Inflammatory macrophage treated with lipopolysaccharide for 4 hours (primary cell): ENCODE measurements around the gene MOK.
A peak's percentile ranks its signal among the peaks of the same experiment; 100 is the strongest.
"Not testable (repeated sequence)": the region's sequence is repeated elsewhere in the genome, so short reads cannot be mapped to it uniquely, and the experiment has no call there.

Experiments used
- DNase-seq: peaks from one replicate; pipeline ENCODE4 v3.0.0-alpha.2; 2020

MOK gene

GRCh38 chr14:102304611-102305506, at the start of gene MOK:
MOK (minus strand) TSS chr14:102305164; CDS start chr14:102304968, 196 bp downstream.
- peak; percentile 94 for DNase-seq

- no peak for DNase-seq
Observed at GRCh38 chr14:102353126-102353619, 48.2 kb upstream of the MOK start.

DNA sequence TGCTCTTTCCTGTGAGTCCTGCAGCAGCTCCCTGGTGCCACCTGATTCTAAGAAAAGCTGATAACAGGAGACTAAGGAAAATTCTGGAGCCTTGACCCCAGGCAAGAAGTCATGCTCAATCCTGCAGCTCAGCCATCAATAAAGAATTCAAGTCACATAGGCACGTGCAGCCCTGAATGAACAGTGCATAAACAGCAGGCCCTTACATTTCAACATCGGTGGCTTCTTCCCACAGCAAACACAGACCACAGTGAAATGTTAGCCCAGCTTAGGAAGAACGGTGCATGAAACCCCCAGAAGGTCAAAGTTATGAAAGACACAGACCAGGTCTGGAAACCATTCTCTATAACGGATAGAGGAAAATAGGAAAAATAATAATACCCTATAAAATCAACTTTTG, 47.2 kb upstream of the MOK start:
- DNase-seq = no peak

- DNase-seq = peak; percentile 37
Observed at GRCh38 chr14:102351593-102351992, 46.6 kb upstream of the MOK start.

DNA sequence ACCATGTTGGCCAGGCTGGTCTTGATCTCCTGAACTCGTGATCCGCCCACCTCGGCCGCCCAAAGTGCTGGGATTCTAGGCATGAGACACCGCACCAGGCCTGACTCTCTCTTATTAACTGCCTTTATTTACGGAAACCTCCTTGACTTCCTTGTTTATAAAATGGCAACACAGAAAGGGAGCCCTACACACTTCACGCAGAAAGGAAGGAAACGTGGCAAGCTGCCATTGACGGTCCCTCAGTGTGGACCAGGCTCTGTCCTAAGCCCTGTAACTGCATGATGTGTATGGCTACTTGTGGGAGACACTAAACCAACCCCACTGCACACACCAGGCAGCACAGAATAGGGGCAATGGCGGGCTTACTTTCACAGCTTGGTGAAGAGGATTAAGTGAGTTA, 46.1 kb upstream of the MOK start:
- no peak for DNase-seq

DNA sequence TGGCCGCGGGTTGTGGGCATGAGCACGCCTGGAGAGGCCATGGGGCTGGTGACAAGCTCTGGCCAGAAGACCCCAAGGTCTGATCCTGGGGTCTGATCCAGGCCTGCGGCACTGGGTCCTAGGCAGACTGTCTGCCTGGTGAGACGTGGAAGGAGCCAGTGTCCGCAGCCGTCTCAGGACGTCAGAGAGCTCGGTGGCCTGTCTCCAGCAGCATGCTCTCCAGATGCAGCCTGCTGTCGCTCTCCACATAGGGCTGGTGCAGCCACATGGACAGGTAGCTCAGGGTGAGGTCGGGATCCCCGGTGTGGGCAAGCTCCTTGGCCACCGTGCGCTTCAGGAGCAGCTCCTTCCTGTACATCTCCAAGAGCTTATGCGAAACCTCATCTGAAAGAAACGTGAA, 43.4 kb upstream of the MOK start:
- DNase-seq = no peak

- DNase-seq = no peak
Observed at GRCh38 chr14:102346645-102347044, 41.7 kb upstream of the MOK start.

DNA sequence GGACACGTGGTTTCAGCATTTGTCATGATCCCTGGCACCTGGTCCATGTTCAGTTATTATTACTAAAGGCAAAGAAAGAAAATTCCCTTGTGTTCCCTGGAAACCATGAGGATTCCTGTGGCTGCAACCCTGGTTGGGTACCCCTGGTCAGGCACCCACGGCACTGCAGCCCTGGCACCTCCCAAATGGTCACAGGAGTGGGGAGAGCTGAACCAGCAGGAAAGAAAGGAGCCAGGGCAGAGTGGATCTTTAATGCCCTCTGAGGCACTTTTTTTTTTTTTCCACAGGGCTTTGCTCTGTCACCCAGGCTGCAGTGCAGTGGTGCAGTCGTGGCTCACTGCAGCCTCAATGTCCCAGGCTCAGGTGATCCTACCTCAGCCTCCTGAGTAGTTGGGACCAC, 40.3 kb upstream of the MOK start:
- no peak for DNase-seq

DNA sequence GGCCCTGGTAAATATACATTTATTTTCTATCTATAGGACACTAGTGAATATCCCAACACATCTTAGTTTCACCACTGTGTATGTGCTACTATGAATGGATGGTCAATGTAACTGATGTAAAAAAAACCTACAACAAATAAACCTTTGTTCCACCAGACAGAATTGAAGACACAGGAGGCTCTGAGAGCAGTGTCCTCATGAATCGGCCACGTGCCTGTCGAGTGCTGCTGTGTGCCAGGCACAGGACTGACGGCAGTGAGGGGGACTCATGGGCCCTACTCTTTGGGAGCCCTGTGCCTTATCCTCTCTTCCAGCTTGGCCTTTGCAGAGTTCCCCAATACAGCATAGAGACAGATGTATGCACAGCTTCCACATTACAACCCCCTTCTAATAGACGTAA, 39.5 kb upstream of the MOK start:
- no peak for DNase-seq

GRCh38 chr14:102344084-102344483, 39.1 kb upstream of the MOK start:
- DNase-seq = no peak

DNA sequence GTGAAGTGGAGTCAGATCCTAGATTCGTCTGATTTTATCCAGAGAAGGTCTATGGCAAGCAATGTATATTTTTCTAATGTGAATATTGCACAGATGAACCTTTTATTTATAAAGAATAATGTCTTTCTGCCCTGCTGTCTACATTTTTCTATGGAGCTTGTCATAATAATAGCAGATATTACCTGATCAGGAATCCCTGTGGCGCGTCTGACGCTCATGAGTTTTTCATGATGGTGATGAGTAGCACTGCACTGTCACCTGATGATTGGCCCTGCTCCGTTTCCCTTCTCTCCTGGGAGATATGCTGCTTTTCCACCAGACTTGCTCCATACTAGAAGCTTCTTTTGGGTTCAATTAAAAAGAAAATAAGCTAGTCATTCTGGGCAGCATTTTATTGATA, 37.3 kb upstream of the MOK start:
- DNase-seq = no peak

DNA sequence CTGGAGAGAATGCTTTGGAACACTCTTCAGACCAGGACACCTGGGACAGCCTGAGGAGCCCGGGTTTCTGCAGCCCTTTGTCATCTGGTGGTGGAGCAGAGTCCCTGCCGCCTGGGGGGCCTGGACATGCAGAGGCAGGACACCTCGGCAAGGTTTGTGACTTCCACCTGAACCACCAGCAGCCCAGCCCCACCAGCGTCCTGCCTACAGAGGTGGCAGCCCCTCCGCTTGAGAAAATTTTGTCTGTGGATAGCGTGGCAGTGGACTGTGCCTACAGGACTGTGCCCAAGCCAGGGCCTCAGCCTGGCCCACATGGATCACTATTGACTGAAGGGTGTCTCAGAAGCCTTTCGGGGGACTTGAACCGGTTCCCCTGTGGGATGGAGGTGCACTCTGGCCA, 36.6 kb upstream of the MOK start:
- DNase-seq = no peak

DNA sequence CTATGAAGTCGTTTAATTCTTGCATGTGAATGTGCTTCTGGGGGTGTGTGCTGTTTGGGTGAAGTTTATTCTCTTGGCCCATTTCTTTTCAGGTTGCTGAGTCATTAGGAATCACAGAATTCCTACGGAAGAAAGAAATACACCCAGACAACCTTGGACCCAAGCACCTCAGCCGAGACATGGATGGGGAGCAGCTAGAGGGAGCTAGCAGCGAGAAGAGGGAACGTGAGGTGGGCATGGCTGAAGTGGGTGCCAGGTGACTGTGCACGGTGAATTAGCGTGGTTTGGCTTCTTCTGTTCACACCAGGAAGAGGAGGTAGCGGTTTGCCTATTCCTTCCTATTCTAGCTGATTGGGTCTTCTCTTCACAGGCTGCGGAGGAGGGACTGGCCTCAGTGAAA, 33.8 kb upstream of the MOK start:
- DNase-seq = no peak

GRCh38 chr14:102335163-102335562, 30.2 kb upstream of the MOK start:
- DNase-seq = no peak

GRCh38 chr14:102333795-102334705, 29.1 kb upstream of the MOK start:
- peak; percentile 23 for DNase-seq

- peak; percentile 56 for DNase-seq
Observed at GRCh38 chr14:102333390-102333789, 28.4 kb upstream of the MOK start.

DNA sequence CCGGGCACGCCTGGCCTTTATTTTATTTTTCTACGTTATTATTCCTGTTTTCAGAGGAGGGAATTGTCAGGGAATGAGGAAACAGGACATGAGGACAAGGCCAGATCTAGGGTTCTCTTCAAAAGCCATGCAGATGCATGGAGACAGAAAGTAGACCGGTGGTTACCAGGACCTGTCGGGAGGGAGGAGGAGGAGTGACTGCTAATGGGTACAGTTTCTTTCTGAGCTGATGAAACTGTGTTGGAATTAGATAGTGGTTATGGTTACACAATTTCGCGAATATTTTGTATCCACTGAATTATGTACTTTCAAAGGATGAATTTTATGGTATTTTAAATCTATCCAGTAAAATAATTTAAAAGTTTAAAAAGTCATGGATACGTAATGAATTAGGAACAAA, 25.8 kb upstream of the MOK start:
- no peak for DNase-seq

GRCh38 chr14:102329381-102329780, 24.4 kb upstream of the MOK start:
- DNase-seq = not testable (repeated sequence)

GRCh38 chr14:102326583-102326982, 21.6 kb upstream of the MOK start:
- DNase-seq = no peak

GRCh38 chr14:102325791-102326345, 20.9 kb upstream of the MOK start:
- DNase-seq = no peak

- peak; percentile 73 for DNase-seq
Observed at GRCh38 chr14:102323102-102323501, 18.1 kb upstream of the MOK start.

DNA sequence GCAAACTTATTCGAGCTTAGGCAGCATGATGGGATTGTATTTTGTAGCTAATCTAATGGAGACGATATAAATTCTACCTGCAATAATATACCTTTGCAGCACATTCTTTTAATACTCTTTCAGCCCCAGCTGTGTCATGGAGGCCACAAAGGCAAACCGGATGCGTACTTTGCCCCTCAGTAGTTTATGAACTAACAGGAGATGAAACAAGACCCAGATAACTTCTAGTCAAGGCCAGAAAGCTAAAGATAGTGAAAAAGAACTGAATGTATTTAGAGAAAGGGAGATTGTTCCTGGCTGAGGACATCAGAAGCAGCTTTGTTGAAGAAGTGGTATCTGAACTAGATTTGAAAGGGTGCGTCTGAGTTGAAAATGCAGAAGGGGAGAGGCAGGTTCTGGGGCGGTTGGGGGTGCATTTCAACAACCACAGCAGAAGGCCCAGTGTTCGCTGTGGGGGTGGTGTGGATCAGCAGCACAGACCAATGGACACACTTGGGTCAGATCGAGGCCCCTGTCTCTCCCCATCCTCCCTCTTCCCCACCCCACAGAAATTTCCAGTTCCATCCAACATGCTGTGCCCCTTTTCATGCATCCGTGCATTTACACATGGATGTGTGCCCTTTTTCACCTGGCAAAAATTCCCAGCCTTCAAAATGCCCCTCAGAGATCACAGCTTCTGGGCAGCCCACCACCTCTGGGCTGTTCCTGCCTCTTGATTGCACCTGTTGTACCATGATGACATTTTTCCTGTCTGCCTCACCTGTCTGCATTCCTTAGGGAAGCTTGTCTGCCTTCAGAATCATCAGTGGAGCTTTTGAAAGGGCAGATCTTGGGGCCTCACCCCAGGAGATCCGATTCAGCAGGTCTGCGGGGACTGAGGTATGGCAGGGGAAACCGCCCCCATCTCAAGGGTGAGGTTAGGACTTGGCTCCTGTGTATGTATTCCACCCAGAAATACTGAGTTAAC, 16.8 kb upstream of the MOK start:
- DNase-seq = no peak
